Natural killer cell (primary cell): ENCODE results near the gene COG3. TPM values are rescaled to one million over a fixed set of nuclear protein-coding genes. Genes with fewer than 3 reads are reported as not detected.

Experiments
- ATAC-seq, 3 donors: fragments of 150-1000 bp in 2 of 3; fragments of 200-7000 bp in 1 of 3; cut with Tn5 transposase; 1 replicate in 1 of 3; 2 replicates in 2 of 3; pipeline ENCODE4 v1.10.0; 2021; ENCODE audit warnings: mild to moderate bottlenecking in 2 of 3, moderate library complexity in 2 of 3
- DNase-seq, 2 donors: peaks; one replicate each; pipeline versions ENCODE4 v3.0.0 to v3.0.0-alpha.2; 2013 to 2021; ENCODE audit warnings: mixed read lengths in 1 of 2
- H3K27ac ChIP-seq: one replicate; pipeline ENCODE4 v1.5.1; 2013; ENCODE audit warnings: mild to moderate bottlenecking, low read length
- H3K27me3 ChIP-seq: one replicate; pipeline ENCODE4 v1.6.1; 2013; ENCODE audit warnings: low read length; ENCODE audit not compliant: control insufficient read depth, insufficient read depth
- H3K36me3 ChIP-seq: one replicate; pipeline ENCODE4 v1.6.1; 2013; ENCODE audit warnings: low read length; ENCODE audit not compliant: control insufficient read depth, insufficient read depth
- H3K4me1 ChIP-seq: one replicate; pipeline ENCODE4 v1.6.1; 2013; ENCODE audit warnings: low read length; ENCODE audit not compliant: control insufficient read depth, insufficient read depth
- H3K4me3 ChIP-seq: one replicate; pipeline ENCODE4 v1.5.1; 2013; ENCODE audit warnings: low read length
- H3K9me3 ChIP-seq: one replicate; pipeline ENCODE4 v1.6.1; 2013; ENCODE audit warnings: low read length; ENCODE audit not compliant: control insufficient read depth, insufficient read depth
- H3K27ac Mint-ChIP-seq, 2 donors: one replicate each; pipeline ENCODE4 v1.8.0; 2022; ENCODE audit warnings: mild to moderate bottlenecking in 2 of 2, mixed read lengths in 2 of 2, moderate library complexity in 1 of 2
- H3K27me3 Mint-ChIP-seq, 2 donors: one replicate each; pipeline ENCODE4 v1.8.0; 2022; ENCODE audit warnings: low read depth in 2 of 2, mixed read lengths in 2 of 2
- H3K36me3 Mint-ChIP-seq: one replicate; pipeline ENCODE4 v1.8.0; 2022; ENCODE audit warnings: mixed read lengths
- H3K4me1 Mint-ChIP-seq, 2 donors: one replicate each; pipeline ENCODE4 v1.8.0; 2022; ENCODE audit warnings: mixed read lengths in 2 of 2
- H3K4me3 Mint-ChIP-seq: one replicate; pipeline ENCODE4 v1.8.0; 2022; ENCODE audit warnings: mild to moderate bottlenecking, moderate library complexity, mixed read lengths
- H3K9me3 Mint-ChIP-seq, 2 donors: one replicate each; pipeline ENCODE4 v1.8.0; 2022; ENCODE audit warnings: mixed read lengths in 2 of 2
- WGBS: methylation state at CpG from one replicate; pipeline ENCODE4 v1.1.7; 2013; ENCODE audit warnings: missing lambda C conversion rate; ENCODE audit not compliant: insufficient coverage; 5-methylcytosine and 5-hydroxymethylcytosine counted together
- intact Hi-C: fragments of 100-400 bp; cut with micrococcal nuclease; formaldehyde crosslinking; loops from one replicate; pipeline ENCODE4 v1.14.2; 2022
- total RNA-seq, 4 donors: library from RNA; stranded (reverse); fragments of 120-200 nt in 1 of 4; gene quantifications; one replicate each; pipeline versions ENCODE4 v1.2.3 to v1.2.4, GENCODE V29; 2013 to 2022
- TF ChIP-seq, protein P1 (sequence below): fragments of 200-600 bp; IDR thresholded peaks from one replicate; pipeline ENCODE4 v1.8.0; 2022; ENCODE audit warnings: antibody characterized with exemption

The COG3 gene
- total RNA-seq, 3 donors from 2014 or later (not counting 1 experiment from before 2014, with no cell fraction given) = 48.8 to 58.1 (median 55.6) TPM

- DNase-seq = no peak
- Mint-ChIP-seq H3K36me3 (no peaks in the 10 kb centered on the region), H3K4me1 (peaks cover 40 to 46% of the 10 kb centered on the region in 2 donors), H3K4me3 (peak overlapping the region; percentile 96), H3K9me3 (no peaks in the 10 kb centered on the region), H3K27me3 (peaks cover 11 to 18% of the 10 kb centered on the region in 2 donors), H3K27ac (peak overlapping the region; percentile 94 to 97)
- peaks cover 21% of the 10 kb centered on the region for H3K4me1 ChIP-seq
- no peaks in the 10 kb centered on the region for H3K9me3 ChIP-seq
- TF ChIP-seq, protein P1, sequence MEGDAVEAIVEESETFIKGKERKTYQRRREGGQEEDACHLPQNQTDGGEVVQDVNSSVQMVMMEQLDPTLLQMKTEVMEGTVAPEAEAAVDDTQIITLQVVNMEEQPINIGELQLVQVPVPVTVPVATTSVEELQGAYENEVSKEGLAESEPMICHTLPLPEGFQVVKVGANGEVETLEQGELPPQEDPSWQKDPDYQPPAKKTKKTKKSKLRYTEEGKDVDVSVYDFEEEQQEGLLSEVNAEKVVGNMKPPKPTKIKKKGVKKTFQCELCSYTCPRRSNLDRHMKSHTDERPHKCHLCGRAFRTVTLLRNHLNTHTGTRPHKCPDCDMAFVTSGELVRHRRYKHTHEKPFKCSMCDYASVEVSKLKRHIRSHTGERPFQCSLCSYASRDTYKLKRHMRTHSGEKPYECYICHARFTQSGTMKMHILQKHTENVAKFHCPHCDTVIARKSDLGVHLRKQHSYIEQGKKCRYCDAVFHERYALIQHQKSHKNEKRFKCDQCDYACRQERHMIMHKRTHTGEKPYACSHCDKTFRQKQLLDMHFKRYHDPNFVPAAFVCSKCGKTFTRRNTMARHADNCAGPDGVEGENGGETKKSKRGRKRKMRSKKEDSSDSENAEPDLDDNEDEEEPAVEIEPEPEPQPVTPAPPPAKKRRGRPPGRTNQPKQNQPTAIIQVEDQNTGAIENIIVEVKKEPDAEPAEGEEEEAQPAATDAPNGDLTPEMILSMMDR = no peak
- H3K4me3 ChIP-seq = peak overlapping the region; percentile 86
- no peaks in the 10 kb centered on the region for H3K36me3 ChIP-seq
- WGBS = 88% methylated on average over 8 of the region's 9 CpGs
- H3K27ac ChIP-seq = peak overlapping the region; percentile 87
- ATAC-seq = no peak
- no peaks in the 10 kb centered on the region for H3K27me3 ChIP-seq
- intact Hi-C loops = loop anchor here (1.0 kb wide), 4 partner anchors 46 to 123 kb away; partner anchors contain the start of genes SLC25A30 and TPT1
Measured at GRCh38 chr13:45464141-45464686, 525 bp upstream of the COG3 start.

DNA sequence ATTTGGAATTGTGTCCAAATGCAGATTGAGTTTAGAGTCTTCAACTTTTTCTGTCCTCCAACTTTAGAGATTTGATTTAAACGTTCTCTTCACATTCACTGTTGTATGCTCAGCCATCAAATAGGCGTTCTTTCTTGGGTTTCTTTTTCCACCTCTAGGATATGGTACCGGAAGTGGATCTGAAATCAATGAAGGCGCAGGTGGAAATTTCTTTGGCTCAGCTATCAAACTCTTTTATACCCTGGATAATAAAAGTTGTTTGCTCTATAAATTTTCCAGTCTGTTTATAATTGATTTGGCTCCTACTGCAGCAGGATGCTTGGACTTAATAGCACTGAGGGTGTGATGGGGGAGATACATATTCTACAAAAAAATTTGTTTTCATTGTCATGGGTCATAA, 1.6 kb downstream of the COG3 start:
- Histone ChIP-seq H3K4me1 (peaks cover 21% of the 10 kb centered on the region), H3K36me3 (no peaks in the 10 kb centered on the region)
- ATAC-seq = no peak

DNA sequence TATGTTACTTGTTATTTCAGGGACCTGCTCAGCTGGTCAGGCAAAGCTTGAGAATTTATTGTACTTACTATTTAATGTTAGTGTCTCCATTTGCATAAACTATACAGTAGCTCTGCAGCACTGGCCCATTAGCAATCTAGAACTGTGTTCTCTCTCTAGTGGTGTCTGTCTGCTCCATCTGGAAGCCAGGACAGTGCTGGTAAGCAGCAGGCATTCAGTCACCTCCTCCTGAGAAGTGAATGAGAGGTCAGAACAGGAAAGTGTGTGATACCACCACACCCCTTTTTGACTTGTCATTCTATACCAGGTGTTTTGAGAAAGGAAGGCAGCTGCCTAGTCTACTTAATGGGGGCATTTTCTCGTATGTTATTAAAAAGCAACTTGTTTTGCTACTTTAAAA, 3.9 kb downstream of the COG3 start:
- Histone ChIP-seq H3K4me3 (no peak overlapping the region), H3K27ac (no peak overlapping the region), H3K36me3 (no peaks in the 10 kb centered on the region), H3K4me1 (peaks cover 19% of the 10 kb centered on the region), H3K27me3 (no peaks in the 10 kb centered on the region), H3K9me3 (no peaks in the 10 kb centered on the region)
- ATAC-seq (no peak), DNase-seq (peak in 1 of 2 donors; percentile 15)
- TF ChIP-seq, protein P1 = no peak
- H3K4me3 Mint-ChIP-seq = no peak overlapping the region
- H3K27me3 Mint-ChIP-seq = no peaks in the 10 kb centered on the region
- peak overlapping the region; percentile 94 to 97 for H3K27ac Mint-ChIP-seq
- H3K36me3 Mint-ChIP-seq = no peaks in the 10 kb centered on the region
- peaks cover 72 to 82% of the 10 kb centered on the region in 2 donors for H3K4me1 Mint-ChIP-seq
- H3K9me3 Mint-ChIP-seq = no peaks in the 10 kb centered on the region
- 32% methylated on average over 1 of the region's 1 CpG for WGBS
- intact Hi-C loops = loop anchor here (5.0 kb wide), 1 partner anchor 351 kb away; no protein-coding TSS in a partner anchor

More for the DNA sequence above, 1.6 kb downstream of the COG3 start:
- TF ChIP-seq, protein P1 = no peak
- Histone ChIP-seq H3K27me3 (no peaks in the 10 kb centered on the region), H3K9me3 (no peaks in the 10 kb centered on the region), H3K4me3 (no peak overlapping the region), H3K27ac (no peak overlapping the region)
- Mint-ChIP-seq H3K4me1 (peaks cover 53 to 64% of the 10 kb centered on the region in 2 donors), H3K9me3 (no peaks in the 10 kb centered on the region), H3K36me3 (no peaks in the 10 kb centered on the region), H3K27me3 (peaks cover 5 to 6% of the 10 kb centered on the region in 2 donors), H3K4me3 (peak overlapping the region; percentile 96), H3K27ac (peak overlapping the region; percentile 94 to 97)
- intact Hi-C loops = loop anchor here (5.0 kb wide), 1 partner anchor 349 kb away; no protein-coding TSS in a partner anchor
- 91% methylated on average over 3 of the region's 4 CpGs for WGBS
- DNase-seq = no peak
